K562 (cell line): ENCODE data around the gene DIPK1B. TPM values are rescaled to one million over a fixed set of nuclear protein-coding genes. Genes with fewer than 3 reads are reported as not detected.

Experiments
- ATAC-seq: fragments of 200-7000 bp; cut with Tn5 transposase; 3 replicates; pipeline ENCODE4 v1.9.1; 2020; ENCODE audit warnings: moderate library complexity
- BruUV-seq: library from RNA; stranded (reverse); fragments of 400-500 nt; replicated peaks from 2 replicates; lab custom pipeline; 2021; lab: Mats Ljungman, UMichigan
- CTCF ChIA-PET: fragments of 300-600 bp; formaldehyde crosslinking; extraction: SDS; loops from one replicate; lab custom pipeline; 2021; ENCODE audit warnings: low intra/inter-chr PET ratio; lab: Yijun Ruan, JAX
- POLR2A ChIA-PET: fragments of 300-600, 350-650 bp; sonication (Branson Sonifier 250); formaldehyde crosslinking; extraction: SDS; loops from one replicate; lab custom pipeline; 2021; ENCODE audit warnings: antibody characterized with exemption, inconsistent platforms; lab: Yijun Ruan, JAX
- DNase-seq, 4 experiments: peaks; one replicate each; pipeline versions ENCODE4 v3.0.0 to v3.0.0-alpha.2; 2011 to 2018; ENCODE audit warnings: low spot score in 3 of 4, mixed read lengths in 3 of 4; ENCODE audit errors: extremely low read depth in 1 of 4
- FAIRE-seq: peaks from 2 replicates; lab custom pipeline; 2011; peaks lifted over from hg19 to GRCh38; lab: Jason Lieb, UNC
- H2AFZ ChIP-seq: 2 replicates; pipeline ENCODE4 v1.6.0; 2011; ENCODE audit warnings: low read depth, low read length, control low read depth, inconsistent platforms
- H3K27ac ChIP-seq: fragments of 200-600 bp; 3 replicates; pipeline ENCODE4 v1.8.0; 2011; ENCODE audit warnings: low read depth, mild to moderate bottlenecking, control low read depth, inconsistent platforms, low read length, moderate library complexity, mixed read lengths; ENCODE audit errors: extremely low read depth
- H3K27me3 ChIP-seq, 2 experiments: fragments of 300-600 bp in 1 of 2; 2 replicates in 1 of 2; 3 replicates in 1 of 2; pipeline versions ENCODE4 v1.6.0 to v1.8.0; 2011; ENCODE audit warnings: inconsistent platforms in 2 of 2, low read length in 2 of 2, mild to moderate bottlenecking in 1 of 2, mixed read lengths in 1 of 2, moderate library complexity in 1 of 2; ENCODE audit not compliant: control insufficient read depth in 2 of 2, insufficient read depth in 2 of 2
- H3K36me3 ChIP-seq: fragments of 300-600 bp; 3 replicates; pipeline ENCODE4 v1.8.0; 2011; ENCODE audit warnings: mild to moderate bottlenecking, low read length, inconsistent platforms; ENCODE audit not compliant: control insufficient read depth, insufficient read depth
- H3K4me1 ChIP-seq, 2 experiments: fragments of 200-600 bp in 1 of 2; replicated peaks in 1 of 2; 2 replicates in 1 of 2; 3 replicates in 1 of 2; pipeline versions ENCODE4 v1.5.1 to v1.8.0; 2011; ENCODE audit warnings: inconsistent platforms in 2 of 2, low read length in 2 of 2, mild to moderate bottlenecking in 1 of 2, mixed read lengths in 1 of 2, moderate library complexity in 1 of 2; ENCODE audit not compliant: control insufficient read depth in 2 of 2, insufficient read depth in 2 of 2
- H3K4me2 ChIP-seq: 2 replicates; pipeline ENCODE4 v1.6.1; 2011; ENCODE audit warnings: low read length, control low read depth, inconsistent platforms, mixed read lengths; ENCODE audit not compliant: insufficient read depth
- H3K4me3 ChIP-seq: fragments of 200-600 bp; sonication (generic), shearing (Covaris generic); 2 replicates; pipeline ENCODE4 v1.5.1; 2016; ENCODE audit warnings: control low read depth, inconsistent platforms
- H3K79me2 ChIP-seq: fragments of 200-600 bp; 3 replicates; pipeline ENCODE4 v1.8.0; 2011; ENCODE audit warnings: low read length, inconsistent platforms; ENCODE audit not compliant: control insufficient read depth, insufficient read depth
- H3K9ac ChIP-seq, 2 experiments: 2 replicates each; pipeline versions ENCODE4 v1.6.0 to v1.6.1; 2011; ENCODE audit warnings: low read depth in 2 of 2, low read length in 2 of 2, control low read depth in 1 of 2, inconsistent platforms in 1 of 2, mild to moderate bottlenecking in 1 of 2, mixed read lengths in 1 of 2; ENCODE audit not compliant: insufficient read depth in 1 of 2
- H3K9me1 ChIP-seq: one replicate; pipeline ENCODE4 v1.6.0; 2011; ENCODE audit warnings: inconsistent platforms, mild to moderate bottlenecking, low read length, moderate library complexity; ENCODE audit not compliant: control insufficient read depth, insufficient read depth
- H3K9me3 ChIP-seq: replicated peaks from 2 replicates; pipeline ENCODE4 v1.5.1; 2011; ENCODE audit warnings: low read depth, low read length, inconsistent platforms; ENCODE audit not compliant: control insufficient read depth, insufficient read depth
- H4K20me1 ChIP-seq: replicated peaks from 2 replicates; pipeline ENCODE4 v1.6.1; 2011; ENCODE audit warnings: low read length, inconsistent platforms, mixed read lengths; ENCODE audit not compliant: control insufficient read depth, insufficient read depth
- C11orf30 ChIP-seq: fragments of 450-650 bp; IDR thresholded peaks from 2 replicates; pipeline ENCODE4 v1.6.1; 2016; ENCODE audit warnings: low read depth, mild to moderate bottlenecking
- CC2D1A ChIP-seq: fragments of 450-650 bp; IDR thresholded peaks from 2 replicates; pipeline ENCODE4 v1.6.1; 2017; ENCODE audit warnings: mild to moderate bottlenecking
- CREM ChIP-seq: IDR thresholded peaks from 2 replicates; pipeline ENCODE4 v1.6.1; 2014; ENCODE audit warnings: antibody characterized with exemption, low read depth
- NRF1 ChIP-seq, 2 experiments: fragments of 450-650 bp; IDR thresholded peaks in 1 of 2; conservative IDR thresholded peaks in 1 of 2; 2 replicates each; pipeline ENCODE4 v1.6.1; 2014; ENCODE audit warnings: mild to moderate bottlenecking in 2 of 2
- SMC3 ChIP-seq: conservative IDR thresholded peaks from 2 replicates; pipeline ENCODE4 v1.6.1; 2011; ENCODE audit warnings: low read depth, low read length, improper control_type of control experiment; ENCODE audit not compliant: insufficient read depth
- TCF7L2 ChIP-seq: fragments of 150-350 bp; IDR thresholded peaks from 2 replicates; pipeline ENCODE4 v1.6.1; 2016; ENCODE audit warnings: low read depth, mild to moderate bottlenecking, low read length, moderate library complexity
- TFE3 ChIP-seq: fragments of 450-650 bp; formaldehyde crosslinking; IDR thresholded peaks from 2 replicates; pipeline ENCODE4 v1.4.0; 2020; ENCODE audit warnings: mild to moderate bottlenecking, mixed read lengths
- USF1 ChIP-seq: sonication (generic); formaldehyde crosslinking; IDR thresholded peaks from 2 replicates; pipeline ENCODE4 v1.9.0; 2022; ENCODE audit warnings: mild to moderate bottlenecking, missing genetic modification reagents
- XRCC5 ChIP-seq: fragments of 200-400 bp; formaldehyde crosslinking; IDR thresholded peaks from 2 replicates; pipeline ENCODE4 v1.6.1; 2017; ENCODE audit warnings: low read depth, mild to moderate bottlenecking, low read length
- ZHX1 ChIP-seq: fragments of 150-350 bp; conservative IDR thresholded peaks from 2 replicates; pipeline ENCODE4 v1.6.1; 2014; ENCODE audit warnings: low read length
- ZNF24 ChIP-seq: fragments of 450-650 bp; IDR thresholded peaks from 2 replicates; pipeline ENCODE4 v1.6.1; 2016
- WGBS: fragments of 100-300 bp; shearing (Covaris generic); methylation state at CpG from one replicate; pipeline ENCODE4 v1.1.6; 2016; ENCODE audit warnings: low coverage, mixed read lengths; ENCODE audit not compliant: insufficient coverage; ENCODE audit errors: missing lambda C conversion rate; 5-methylcytosine and 5-hydroxymethylcytosine counted together
- in situ Hi-C: fragments of 300-500 bp; cut with MboI; formaldehyde crosslinking; loops from 4 replicates; pipeline ENCODE4 v1.15.0; 2018; ENCODE audit warnings: inconsistent platforms, mixed read lengths
- intact Hi-C: fragments of 100-400 bp; cut with micrococcal nuclease; formaldehyde crosslinking; loops from 2 replicates; pipeline ENCODE4 v1.14.2; 2022
- polyA plus RNA-seq, 8 experiments: library from polyadenylated mRNA; depleted of rRNA in 4 of 8; stranded (reverse) in 5 of 8; unstranded in 3 of 8; fragments of >200 nt; fragmentation: Nextera tagmentation in 2 of 8; fragmentation: Illumina TruSeq in 1 of 8; extraction: Ambion mirVana in 2 of 8; extraction: Trizol in 1 of 8; gene quantifications; 2 replicates each; pipeline versions ENCODE4 v1.2.1 to v1.2.3, GENCODE V29; 2011 to 2014; ENCODE audit warnings: inconsistent platforms in 1 of 8, missing spikeins in 1 of 8
- total RNA-seq, 7 experiments: library from RNA; depleted of rRNA in 6 of 7; stranded (reverse); fragments of >200 nt in 6 of 7; fragmentation: Illumina TruSeq in 2 of 7; extraction: Trizol in 2 of 7; gene quantifications; 2 replicates each; pipeline versions ENCODE4 v1.2.1 to v1.2.3, GENCODE V29; 2011 to 2021; ENCODE audit warnings: low replicate concordance in 1 of 7

DIPK1B gene
- total and polyA plus RNA-seq, 9 of the 15 experiments (the other 6 are each of a cell fraction or from before 2014, with no cell fraction given): 0.08 to 22.3 (median 5.9) TPM

- no peaks in the 10 kb centered on the region for H3K9me1 ChIP-seq
- CTCF ChIA-PET: no interaction called here
- no peaks in the 10 kb centered on the region for H3K79me2 ChIP-seq
- FAIRE-seq: no peak
- 0 out of 4 replicates have a peak overlapping the region, but pooled peaks of 1 of the 2 experiments have one; percentile 13 for H3K9ac ChIP-seq
- DNase-seq: no peak
- BruUV-seq: no TSS peak
- in situ Hi-C loops: no loop called here
- H3K4me2 ChIP-seq: no peak overlapping the region
- no peaks in the 10 kb centered on the region for H3K36me3 ChIP-seq
- TF ChIP-seq USF1 (CRISPR knock-in tag) (peak; percentile 12; the same call in 1 of the 2 replicates), CREM (no peak), ZNF24 (no peak)
- TF ChIP-seq, all 486 proteins: peak for 1
- no peaks in the 10 kb centered on the region for H4K20me1 ChIP-seq
- intact Hi-C loops: no loop called here
- 66% methylated on average over 20 of the region's 20 CpGs for WGBS
- H3K27me3 ChIP-seq: peaks cover 0 to 5% of the 10 kb centered on the region in 2 experiments; a peak in 3 of 5 replicates
- no peak for ATAC-seq
- no peak overlapping the region for H2AFZ ChIP-seq
- peaks cover 9 to 64% of the 10 kb centered on the region in 2 experiments; a peak in 4 of 5 replicates for H3K4me1 ChIP-seq
- POLR2A ChIA-PET: interaction anchor here (1.3 kb wide), 1 partner anchor 12 kb away, joined by 6 read pairs; no protein-coding TSS in a partner anchor
- H3K4me3 ChIP-seq: no peak overlapping the region
- no peaks in the 10 kb centered on the region for H3K9me3 ChIP-seq
- H3K27ac ChIP-seq: no peak overlapping the region
Measured at GRCh38 chr9:136738960-136739359, 26.6 kb downstream of the DIPK1B start.

- H3K27me3 ChIP-seq: peaks cover 0 to 5% of the 10 kb centered on the region in 2 experiments; a peak in 3 of 5 replicates
- no peaks in the 10 kb centered on the region for H3K36me3 ChIP-seq
- peaks cover 9 to 69% of the 10 kb centered on the region in 2 experiments; a peak in 4 of 5 replicates for H3K4me1 ChIP-seq
- H3K4me3 ChIP-seq: no peak overlapping the region
- no peak overlapping the region for H3K4me2 ChIP-seq
- no peaks in the 10 kb centered on the region for H3K9me1 ChIP-seq
- ATAC-seq: no peak
- H3K9ac ChIP-seq: 0 out of 4 replicates have a peak overlapping the region, but pooled peaks of 1 of the 2 experiments have one; percentile 23
- no TSS peak for BruUV-seq
- no peak for FAIRE-seq
- no peaks in the 10 kb centered on the region for H3K9me3 ChIP-seq
- ChIA-PET CTCF (no interaction called here), POLR2A (interaction anchor here (0.7 to 2.2 kb wide), 2 partner anchors 10 to 11 kb away, joined by 3 to 13 read pairs; no protein-coding TSS in a partner anchor)
- DNase-seq: no peak
- H2AFZ ChIP-seq: 0 out of 2 replicates have a peak overlapping the region, but pooled peaks have one; percentile 33
- in situ Hi-C loops (no loop called here), intact Hi-C loops (no loop called here)
- H4K20me1 ChIP-seq: no peaks in the 10 kb centered on the region
- H3K27ac ChIP-seq: no peak overlapping the region
- no peaks in the 10 kb centered on the region for H3K79me2 ChIP-seq
- WGBS: 31% methylated on average over 23 of the region's 23 CpGs
- no peak for TF ChIP-seq C11orf30
- TF ChIP-seq CC2D1A: no peak
- no peak for TF ChIP-seq SMC3
- TF ChIP-seq NRF1 (conservative IDR thresholded peaks at IDR 0.05 in 1 of 2, IDR thresholded peaks at IDR 0.05 in 1 of 2): no peak
- no peak for TF ChIP-seq TFE3 (CRISPR knock-in tag)
- no peak for TF ChIP-seq XRCC5
- TF ChIP-seq ZHX1: no peak
- TF ChIP-seq TCF7L2: no peak
Measured at GRCh38 chr9:136739509-136739908, 27.1 kb downstream of the DIPK1B start.
